Astrocyte of the cerebellum (primary cell): ENCODE results near the gene PDE4D.

Source experiments
- DNase-seq: peaks from one replicate; pipeline ENCODE4 v3.0.0-alpha.2; 2011; ENCODE audit warnings: low read depth
- H3K4me3 ChIP-seq: 2 replicates; pipeline ENCODE4 v1.5.1; 2011; ENCODE audit warnings: mild to moderate bottlenecking, low read depth, low read length, moderate library complexity
- CTCF ChIP-seq: IDR thresholded peaks from 2 replicates; pipeline ENCODE4 v1.5.1; 2012; ENCODE audit warnings: low read length, low read depth, moderate library complexity, mild to moderate bottlenecking; ENCODE audit errors: missing control alignments
- in situ Hi-C: cut with HindIII; loops from 2 replicates; pipeline ENCODE4 v1.10.0; 2017; ENCODE audit warnings: low sequenced_read_pairs

PDE4D gene

GRCh38 chr5:59161221-59162105, 732.1 kb downstream of the PDE4D start:
- H3K4me3 ChIP-seq, result no peak overlapping the region
- DNase-seq, result no peak
- TF ChIP-seq CTCF, result no peak
- in situ Hi-C loops, result no loop called here

GRCh38 chr5:59158637-59159391, 734.7 kb downstream of the PDE4D start:
- no peak for TF ChIP-seq CTCF
- in situ Hi-C loops, result no loop called here
- no peak overlapping the region for H3K4me3 ChIP-seq
- no peak for DNase-seq

GRCh38 chr5:59158165-59158564, 735.4 kb downstream of the PDE4D start:
- in situ Hi-C loops, result no loop called here
- no peak for TF ChIP-seq CTCF
- no peak for DNase-seq
- H3K4me3 ChIP-seq, result no peak overlapping the region

- TF ChIP-seq CTCF, result no peak
- no peak overlapping the region for H3K4me3 ChIP-seq
- in situ Hi-C loops, result no loop called here
- DNase-seq, result no peak
Observed at GRCh38 chr5:59157068-59157467, 736.5 kb downstream of the PDE4D start.

- H3K4me3 ChIP-seq, result no peak overlapping the region
- in situ Hi-C loops, result no loop called here
- no peak for TF ChIP-seq CTCF
- no peak for DNase-seq
Observed at GRCh38 chr5:59152701-59153245, 740.8 kb downstream of the PDE4D start.

GRCh38 chr5:59151162-59151889, 742.2 kb downstream of the PDE4D start:
- TF ChIP-seq CTCF, result no peak
- no peak overlapping the region for H3K4me3 ChIP-seq
- no peak for DNase-seq
- in situ Hi-C loops, result no loop called here
